ENCODE results near the gene TTLL5.

Gene TTLL5

GRCh38 chr14:75697918-75698317 is 36.9 kb downstream of the TTLL5 start:
- TF ChIP-seq EP300 (IDR thresholded peaks at IDR 0.05; ENCODE audit: borderline replicate concordance), result no peak

- TF ChIP-seq ZBTB7A (IDR thresholded peaks at IDR 0.05; ENCODE audit: low read depth) (no peak), CREB1 (IDR thresholded peaks at IDR 0.05; ENCODE audit: low read depth) (no peak), FOXM1 (IDR thresholded peaks at IDR 0.05; ENCODE audit: borderline replicate concordance, low read depth) (no peak), YY1 (IDR thresholded peaks at IDR 0.05; ENCODE audit: low read depth) (no peak), CEBPB (IDR thresholded peaks at IDR 0.05) (no peak), USF1 (IDR thresholded peaks at IDR 0.05) (no peak), MAX (IDR thresholded peaks at IDR 0.05) (no peak), TEAD4 (IDR thresholded peaks at IDR 0.05) (no peak), NFIC (IDR thresholded peaks at IDR 0.05) (no peak), EP300 (IDR thresholded peaks at IDR 0.05; ENCODE audit: borderline replicate concordance) (no peak), REST (IDR thresholded peaks at IDR 0.05; ENCODE audit: low read depth) (no peak), TCF12 (IDR thresholded peaks at IDR 0.05; ENCODE audit: low read depth) (no peak), TAF1 (IDR thresholded peaks at IDR 0.05; ENCODE audit: low read depth) (no peak), RAD21 (IDR thresholded peaks at IDR 0.05; ENCODE audit: low read depth) (no peak), EGR1 (IDR thresholded peaks at IDR 0.05) (no peak)
These were observed 38.3 kb downstream of the TTLL5 start for GRCh38 chr14:75699331-75699730.

- TF ChIP-seq REST (IDR thresholded peaks at IDR 0.05; ENCODE audit: low read depth) (no peak), RAD21 (IDR thresholded peaks at IDR 0.05; ENCODE audit: low read depth) (no peak), USF1 (IDR thresholded peaks at IDR 0.05) (no peak), CREB1 (IDR thresholded peaks at IDR 0.05; ENCODE audit: low read depth) (no peak), YY1 (IDR thresholded peaks at IDR 0.05; ENCODE audit: low read depth) (no peak), TEAD4 (IDR thresholded peaks at IDR 0.05) (no peak), ZBTB7A (IDR thresholded peaks at IDR 0.05; ENCODE audit: low read depth) (no peak), TCF12 (IDR thresholded peaks at IDR 0.05; ENCODE audit: low read depth) (no peak), NFIC (IDR thresholded peaks at IDR 0.05) (no peak), EGR1 (IDR thresholded peaks at IDR 0.05) (no peak)
These were observed 39.2 kb downstream of the TTLL5 start for GRCh38 chr14:75700295-75700694.

- TF ChIP-seq CEBPB (IDR thresholded peaks at IDR 0.05) (no peak), USF1 (IDR thresholded peaks at IDR 0.05) (no peak), EGR1 (IDR thresholded peaks at IDR 0.05) (no peak), NFIC (IDR thresholded peaks at IDR 0.05) (no peak), RAD21 (IDR thresholded peaks at IDR 0.05; ENCODE audit: low read depth) (no peak), YY1 (IDR thresholded peaks at IDR 0.05; ENCODE audit: low read depth) (no peak), CREB1 (IDR thresholded peaks at IDR 0.05; ENCODE audit: low read depth) (no peak), EP300 (IDR thresholded peaks at IDR 0.05; ENCODE audit: borderline replicate concordance) (no peak), TEAD4 (IDR thresholded peaks at IDR 0.05) (no peak), MAX (IDR thresholded peaks at IDR 0.05) (no peak), ZBTB7A (IDR thresholded peaks at IDR 0.05; ENCODE audit: low read depth) (no peak), FOXM1 (IDR thresholded peaks at IDR 0.05; ENCODE audit: borderline replicate concordance, low read depth) (no peak)
These were observed 41.1 kb downstream of the TTLL5 start for GRCh38 chr14:75702122-75702521.

GRCh38 chr14:75702616-75703261 is 41.7 kb downstream of the TTLL5 start:
- no peak for TF ChIP-seq FOXM1 (IDR thresholded peaks at IDR 0.05; ENCODE audit: borderline replicate concordance, low read depth)
- no peak for TF ChIP-seq TEAD4 (IDR thresholded peaks at IDR 0.05)
- no peak for TF ChIP-seq TAF1 (IDR thresholded peaks at IDR 0.05; ENCODE audit: low read depth)
- TF ChIP-seq EGR1 (IDR thresholded peaks at IDR 0.05), result no peak
- no peak for TF ChIP-seq USF1 (IDR thresholded peaks at IDR 0.05)
- no peak for TF ChIP-seq RAD21 (IDR thresholded peaks at IDR 0.05; ENCODE audit: low read depth)
- TF ChIP-seq ZBTB7A (IDR thresholded peaks at IDR 0.05; ENCODE audit: low read depth), result no peak
- no peak for TF ChIP-seq CEBPB (IDR thresholded peaks at IDR 0.05)
- TF ChIP-seq MAX (IDR thresholded peaks at IDR 0.05), result no peak
- TF ChIP-seq REST (IDR thresholded peaks at IDR 0.05; ENCODE audit: low read depth), result no peak
- TF ChIP-seq EP300 (IDR thresholded peaks at IDR 0.05; ENCODE audit: borderline replicate concordance), result no peak
- TF ChIP-seq NFIC (IDR thresholded peaks at IDR 0.05), result no peak
- no peak for TF ChIP-seq TCF12 (IDR thresholded peaks at IDR 0.05; ENCODE audit: low read depth)
- no peak for TF ChIP-seq YY1 (IDR thresholded peaks at IDR 0.05; ENCODE audit: low read depth)
- TF ChIP-seq CREB1 (IDR thresholded peaks at IDR 0.05; ENCODE audit: low read depth), result no peak
